HG03280 (cell line): Measurements from ENCODE around the gene GRAMD1A.
A peak's percentile ranks its signal among the peaks of the same experiment; 100 is the strongest.
"Not testable (repeated sequence)": the region's sequence is repeated elsewhere in the genome, so short reads cannot be mapped to it uniquely, and the experiment has no call there.

Experiments used
- ATAC-seq: cut with Tn5 transposase; IDR thresholded peaks from one replicate; pipeline ENCODE4 v1.9.1; 2021; ENCODE audit warnings: mild to moderate bottlenecking, moderate library complexity; ENCODE audit not compliant: unreplicated experiment

The GRAMD1A gene

DNA sequence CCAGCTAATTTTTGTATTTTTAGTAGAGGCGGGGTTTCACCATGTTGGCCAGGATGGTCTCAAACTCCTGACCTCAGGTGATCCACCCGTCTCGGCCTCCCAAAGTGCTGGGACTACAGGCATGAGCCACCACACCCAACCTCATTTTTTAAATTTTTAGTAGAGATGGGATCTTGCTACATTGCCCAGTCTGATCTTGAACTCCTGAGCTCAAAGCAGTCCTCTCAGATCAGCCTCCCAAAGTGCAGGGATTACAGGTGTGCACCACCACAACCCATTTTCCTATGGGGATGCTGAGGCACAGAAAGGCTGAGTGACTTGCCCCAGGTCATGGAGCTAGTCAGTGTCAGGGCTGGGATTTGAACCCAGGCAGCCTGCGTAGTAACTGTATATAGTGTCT is 51.1 kb downstream of the GRAMD1A start:
- ATAC-seq: not testable (repeated sequence)

DNA sequence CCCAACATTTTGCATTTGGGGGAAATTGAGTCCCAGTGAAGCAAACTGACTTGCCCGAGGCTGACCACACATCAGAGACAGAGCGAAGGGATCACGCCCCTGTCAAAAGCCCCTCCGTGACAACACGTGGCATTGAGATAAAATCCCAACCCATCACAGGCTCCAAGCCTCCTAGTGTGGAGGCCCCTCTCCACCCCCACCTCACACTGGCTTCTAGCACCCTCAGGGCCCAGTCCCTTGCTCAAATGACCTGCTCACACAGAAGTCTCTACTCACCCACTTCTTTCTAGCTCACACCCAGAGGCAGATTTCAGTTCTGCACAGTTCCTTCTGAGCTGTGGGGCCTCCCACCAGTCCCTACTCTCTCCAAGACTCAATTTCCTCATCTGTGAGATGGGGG is 51.7 kb downstream of the GRAMD1A start:
- ATAC-seq: no peak

- ATAC-seq: no peak
Observed at GRCh38 chr19:35052599-35053190, 52.6 kb downstream of the GRAMD1A start.

GRCh38 chr19:35053667-35054293 is 53.7 kb downstream of the GRAMD1A start:
- no peak for ATAC-seq

DNA sequence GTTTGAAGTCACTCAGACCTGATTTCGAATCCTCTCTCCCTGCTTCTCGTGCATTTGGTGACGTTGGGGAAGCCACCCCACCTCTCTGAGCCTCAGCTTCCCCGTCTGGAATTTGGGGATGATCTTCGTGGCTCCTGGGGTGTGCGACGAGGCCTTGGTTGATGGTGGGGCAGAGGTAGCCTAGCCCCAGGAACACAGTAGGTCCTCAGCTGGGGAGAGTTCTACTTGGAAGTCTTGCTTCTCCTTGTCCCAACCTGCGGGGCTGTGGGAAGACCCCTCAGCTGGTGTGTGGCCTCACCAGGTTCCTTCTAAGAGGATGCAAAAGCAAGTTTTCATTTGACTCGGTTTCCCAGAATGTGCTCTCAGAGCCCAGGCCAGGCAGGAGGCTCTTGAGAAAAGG is 54.5 kb downstream of the GRAMD1A start:
- ATAC-seq: no peak

DNA sequence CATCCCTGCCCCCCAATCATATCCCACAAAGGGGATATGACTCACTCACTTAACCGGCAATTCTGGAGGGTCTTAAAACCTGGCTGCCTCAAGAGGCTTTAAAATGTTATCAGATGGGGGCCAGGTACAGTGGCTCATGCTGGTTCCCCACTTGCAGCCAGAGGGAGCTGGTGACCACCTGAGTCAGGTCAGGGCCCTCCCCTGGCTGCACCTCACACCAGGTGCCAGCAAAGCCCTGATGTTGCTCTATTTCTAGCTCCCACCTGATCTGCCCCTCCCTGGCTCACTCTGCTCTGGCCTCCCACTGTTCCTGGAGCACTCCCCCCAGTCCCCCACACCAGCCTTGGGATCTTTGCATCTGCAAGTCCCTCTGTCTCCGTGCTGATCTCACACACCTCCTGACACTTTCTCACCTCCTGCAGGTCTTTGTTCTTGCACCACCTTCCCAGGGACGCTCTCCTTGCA is 55.6 kb downstream of the GRAMD1A start:
- no peak for ATAC-seq

- no peak for ATAC-seq
Observed at GRCh38 chr19:35056513-35057063, 56.5 kb downstream of the GRAMD1A start.

DNA sequence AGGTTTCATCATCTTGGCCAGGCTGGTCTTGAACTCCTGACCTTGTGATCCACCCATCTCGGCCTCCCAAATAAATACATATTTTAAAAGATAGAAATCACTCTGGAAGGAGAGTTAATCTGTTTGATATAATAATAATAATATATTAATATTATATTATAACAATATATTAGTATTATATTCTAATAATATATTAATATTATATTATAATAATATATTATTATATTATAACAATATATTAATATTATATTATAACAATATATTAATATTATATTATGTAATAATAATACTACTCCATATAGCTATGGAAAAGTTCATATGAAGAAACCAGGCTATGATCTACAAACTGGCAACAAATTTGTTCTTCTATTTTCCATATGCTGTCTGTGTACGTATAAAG is 58.2 kb downstream of the GRAMD1A start:
- ATAC-seq: no peak

GRCh38 chr19:35059006-35059798 is 59.1 kb downstream of the GRAMD1A start:
- no peak for ATAC-seq

GRCh38 chr19:35059799-35060091 is 59.6 kb downstream of the GRAMD1A start:
- no peak for ATAC-seq

DNA sequence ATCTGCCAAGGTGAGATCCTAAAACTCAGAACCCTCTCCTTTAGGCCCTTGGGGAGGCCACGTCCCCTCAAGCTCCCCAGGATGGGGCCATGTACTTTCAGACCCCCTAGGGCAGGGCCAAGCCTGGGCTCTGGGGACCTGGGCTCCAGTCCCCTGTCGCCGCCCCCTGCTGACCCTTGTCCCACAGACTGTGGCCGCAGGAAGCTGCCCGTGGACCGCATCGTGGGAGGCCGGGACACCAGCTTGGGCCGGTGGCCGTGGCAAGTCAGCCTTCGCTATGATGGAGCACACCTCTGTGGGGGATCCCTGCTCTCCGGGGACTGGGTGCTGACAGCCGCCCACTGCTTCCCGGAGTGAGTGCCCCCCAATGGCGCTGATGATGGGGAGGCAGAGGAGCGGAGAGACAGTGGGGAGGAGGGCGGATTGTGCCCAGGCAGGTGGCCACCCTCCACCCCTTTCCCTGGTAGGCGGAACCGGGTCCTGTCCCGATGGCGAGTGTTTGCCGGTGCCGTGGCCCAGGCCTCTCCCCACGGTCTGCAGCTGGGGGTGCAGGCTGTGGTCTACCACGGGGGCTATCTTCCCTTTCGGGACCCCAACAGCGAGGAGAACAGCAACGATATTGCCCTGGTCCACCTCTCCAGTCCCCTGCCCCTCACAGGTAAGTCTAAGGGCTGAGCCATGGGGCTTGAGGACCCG is 60.2 kb downstream of the GRAMD1A start:
- no peak for ATAC-seq

DNA sequence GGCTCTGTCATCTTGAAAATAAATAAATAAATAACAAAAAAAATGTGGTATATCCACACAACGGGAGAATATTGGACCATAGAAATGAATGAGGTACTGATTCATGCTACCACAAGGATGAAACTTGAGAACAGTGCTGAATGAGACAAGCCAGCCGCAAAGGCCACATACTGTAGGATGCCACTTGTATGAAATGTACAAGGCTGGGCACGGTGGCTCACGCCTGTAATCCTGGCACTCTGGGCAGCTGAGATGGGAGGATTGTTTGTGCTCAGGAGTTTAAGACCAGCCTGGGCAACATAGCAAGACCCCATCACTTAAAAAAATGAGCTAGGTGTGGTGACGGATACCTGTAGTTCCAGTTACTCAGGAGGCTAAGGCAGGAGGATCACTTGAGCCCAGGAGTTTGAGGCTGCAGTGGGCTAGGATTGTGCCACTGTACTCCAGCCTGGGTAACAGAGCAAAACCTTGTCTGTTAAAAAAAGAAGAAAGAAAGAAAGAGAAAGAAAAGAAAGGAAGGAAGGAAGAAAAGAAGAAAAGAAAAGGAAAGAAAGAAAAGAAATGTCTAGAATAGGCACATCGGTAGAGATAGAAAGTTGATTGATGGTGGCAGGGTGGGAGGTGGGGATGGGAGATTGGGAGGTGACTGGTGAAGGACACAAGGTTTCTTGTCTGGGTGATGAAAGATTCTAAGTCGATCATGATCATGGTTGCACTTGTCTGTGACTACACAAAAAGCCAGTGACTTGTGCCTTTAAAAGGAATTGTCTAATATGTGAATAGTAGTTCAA is 61.7 kb downstream of the GRAMD1A start:
- ATAC-seq: no peak

DNA sequence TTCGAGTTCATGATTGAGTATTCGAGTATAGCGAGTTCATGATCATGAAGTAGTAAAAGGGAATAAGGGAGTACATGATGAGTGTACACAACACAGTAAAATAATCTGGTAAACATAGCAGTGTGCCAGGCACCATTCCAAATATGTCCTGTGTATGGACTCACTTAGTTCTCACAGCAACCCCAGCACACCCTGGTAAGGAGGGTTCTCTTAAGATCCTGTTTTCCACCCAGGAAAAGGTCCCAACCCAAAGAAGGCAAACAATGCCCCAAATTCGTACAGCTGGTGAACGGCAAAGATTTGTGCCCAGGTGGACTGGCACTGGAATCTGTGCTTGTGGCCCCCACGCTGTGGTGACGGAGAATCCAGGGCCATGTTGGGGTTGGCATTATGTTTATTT is 62.8 kb downstream of the GRAMD1A start:
- ATAC-seq: no peak

- no peak for ATAC-seq
Observed at GRCh38 chr19:35063940-35064818, 64.1 kb downstream of the GRAMD1A start.

DNA sequence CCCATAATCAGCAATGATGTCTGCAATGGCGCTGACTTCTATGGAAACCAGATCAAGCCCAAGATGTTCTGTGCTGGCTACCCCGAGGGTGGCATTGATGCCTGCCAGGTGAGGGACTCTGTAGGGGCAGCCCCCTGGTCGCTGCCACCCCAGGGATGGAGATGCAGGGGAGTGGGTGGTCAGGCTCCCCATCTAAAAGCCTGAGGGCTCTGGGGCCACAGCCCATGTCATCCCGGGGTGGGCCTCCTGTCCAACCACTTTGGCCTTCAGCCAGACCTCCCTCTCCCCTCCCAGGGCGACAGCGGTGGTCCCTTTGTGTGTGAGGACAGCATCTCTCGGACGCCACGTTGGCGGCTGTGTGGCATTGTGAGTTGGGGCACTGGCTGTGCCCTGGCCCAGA is 65.5 kb downstream of the GRAMD1A start:
- ATAC-seq: no peak

GRCh38 chr19:35066121-35066520 is 66.0 kb downstream of the GRAMD1A start:
- no peak for ATAC-seq

DNA sequence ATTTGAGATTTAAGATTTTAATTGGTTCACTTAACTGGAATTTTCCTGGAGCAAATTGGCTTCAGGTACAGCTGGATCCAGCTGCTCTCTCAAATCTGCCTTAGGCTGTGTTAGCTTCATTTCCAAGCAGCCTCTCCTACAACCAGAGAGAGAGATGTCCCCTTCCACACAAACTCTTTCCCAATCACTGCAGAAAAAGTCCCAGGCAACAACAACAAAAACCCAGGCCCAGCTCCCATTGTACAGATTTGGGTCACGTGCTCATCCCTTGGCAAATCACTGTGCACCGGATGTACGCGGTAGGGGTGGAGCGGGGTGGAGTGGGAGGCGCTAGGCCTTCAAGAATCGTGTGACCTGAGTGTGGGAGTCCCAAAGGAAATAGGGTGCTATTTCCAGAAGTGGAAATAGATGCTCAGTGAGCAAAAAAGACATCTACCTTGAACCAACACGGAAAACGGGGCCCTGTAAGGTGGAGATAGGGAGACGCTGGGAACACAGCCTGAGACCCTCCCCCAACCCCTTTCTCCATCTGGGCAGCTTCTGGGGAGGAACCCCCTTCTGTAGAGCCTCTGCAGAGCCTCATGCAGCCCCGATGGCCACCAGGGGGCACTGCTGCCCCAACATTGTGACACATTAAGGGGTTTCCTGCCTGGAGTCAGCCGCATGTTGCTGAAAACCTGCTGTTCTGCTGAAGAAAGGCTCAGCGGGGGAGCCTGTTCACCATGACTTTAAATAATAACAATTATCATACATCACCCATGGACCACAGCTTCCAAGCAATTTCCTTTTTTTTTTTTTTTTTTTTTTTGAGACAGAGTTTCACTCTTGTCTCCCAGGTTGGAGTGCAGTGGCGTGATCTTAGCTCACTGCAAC is 66.8 kb downstream of the GRAMD1A start:
- ATAC-seq: peak; percentile 85

- ATAC-seq: no peak
Observed at GRCh38 chr19:35068941-35069634, 69.0 kb downstream of the GRAMD1A start.
